Liver (tissue), 9 donors: Measurements from ENCODE around the gene CCT6B. TPM values are rescaled to one million over a fixed set of nuclear protein-coding genes. Genes with fewer than 3 reads are reported as not detected.
A peak's percentile ranks its signal among the peaks of the same experiment; 100 is the strongest.

Experiments
- DNase-seq: peaks from one replicate; pipeline ENCODE4 v3.0.0-alpha.2; 2017; ENCODE audit warnings: low spot score
- H3K27ac ChIP-seq, 2 donors: one replicate each; pipeline ENCODE4 v1.7.0; 2013; ENCODE audit warnings: inconsistent platforms in 2 of 2, low read length in 2 of 2, control low read depth in 1 of 2, low read depth in 1 of 2, mild to moderate bottlenecking in 1 of 2
- H3K27me3 ChIP-seq, 4 donors: one replicate each; pipeline versions ENCODE4 v1.6.1 to v1.7.0; 2013; ENCODE audit warnings: low read length in 3 of 4, inconsistent platforms in 1 of 4, mild to moderate bottlenecking in 1 of 4, moderate library complexity in 1 of 4; ENCODE audit not compliant: control insufficient read depth in 4 of 4, insufficient read depth in 4 of 4
- H3K36me3 ChIP-seq, 4 donors: one replicate each; pipeline versions ENCODE4 v1.6.1 to v1.7.0; 2013; ENCODE audit warnings: low read length in 3 of 4, mild to moderate bottlenecking in 3 of 4, low read depth in 1 of 4, moderate library complexity in 1 of 4; ENCODE audit not compliant: control insufficient read depth in 4 of 4, insufficient read depth in 3 of 4
- H3K4me1 ChIP-seq, 4 donors: one replicate each; pipeline versions ENCODE4 v1.6.1 to v1.7.0; 2013; ENCODE audit warnings: low read length in 3 of 4, mild to moderate bottlenecking in 3 of 4, moderate library complexity in 1 of 4; ENCODE audit not compliant: control insufficient read depth in 4 of 4, insufficient read depth in 4 of 4
- H3K4me3 ChIP-seq, 3 donors: one replicate each; pipeline versions ENCODE4 v1.6.1 to v1.7.0; 2013; ENCODE audit warnings: low read length in 3 of 3, control low read depth in 1 of 3, low read depth in 1 of 3, mild to moderate bottlenecking in 1 of 3
- H3K9ac ChIP-seq, 2 donors: one replicate each; pipeline ENCODE4 v1.7.0; 2013; ENCODE audit warnings: low read length in 2 of 2, mild to moderate bottlenecking in 2 of 2, moderate library complexity in 2 of 2, control low read depth in 1 of 2, low read depth in 1 of 2
- H3K9me3 ChIP-seq, 4 donors: one replicate each; pipeline versions ENCODE4 v1.6.1 to v1.7.0; 2013; ENCODE audit warnings: low read length in 3 of 4; ENCODE audit not compliant: control insufficient read depth in 4 of 4
- CTCF ChIP-seq: fragments of 150-350 bp; IDR thresholded peaks from 2 replicates; pipeline ENCODE4 v1.5.1; 2017; ENCODE audit warnings: improper control_type of control experiment, low read depth, low read length; ENCODE audit not compliant: missing input control
- EGR1 ChIP-seq, 2 donors: IDR thresholded peaks; 2 replicates each; pipeline ENCODE4 v1.6.1; 2016 to 2018; ENCODE audit warnings: antibody characterized with exemption in 2 of 2, low read depth in 2 of 2
- FOXA2 ChIP-seq: IDR thresholded peaks from 2 replicates; pipeline ENCODE4 v1.6.1; 2016; ENCODE audit warnings: antibody characterized with exemption
- GABPA ChIP-seq, 2 donors: IDR thresholded peaks in 1 of 2; conservative IDR thresholded peaks in 1 of 2; 2 replicates each; pipeline ENCODE4 v1.6.1; 2016; ENCODE audit warnings: antibody characterized with exemption in 2 of 2, mild to moderate bottlenecking in 1 of 2, moderate library complexity in 1 of 2
- HNF4A ChIP-seq, 2 donors: conservative IDR thresholded peaks; 2 replicates each; pipeline ENCODE4 v1.6.1; 2016; ENCODE audit warnings: antibody characterized with exemption in 2 of 2, mild to moderate bottlenecking in 2 of 2
- HNF4G ChIP-seq: IDR thresholded peaks from 2 replicates; pipeline ENCODE4 v1.6.1; 2016; ENCODE audit warnings: antibody characterized with exemption
- JUND ChIP-seq, 2 donors: IDR thresholded peaks; 2 replicates each; pipeline ENCODE4 v1.6.1; 2016; ENCODE audit warnings: antibody characterized with exemption in 2 of 2
- MAX ChIP-seq: IDR thresholded peaks from 2 replicates; pipeline ENCODE4 v1.6.1; 2016; ENCODE audit warnings: antibody characterized with exemption
- NR2F2 ChIP-seq: IDR thresholded peaks from 2 replicates; pipeline ENCODE4 v1.6.1; 2016; ENCODE audit warnings: antibody characterized with exemption
- RAD21 ChIP-seq, 2 donors: IDR thresholded peaks; 2 replicates each; pipeline ENCODE4 v1.6.1; 2016; ENCODE audit warnings: antibody characterized with exemption in 2 of 2, mild to moderate bottlenecking in 2 of 2
- REST ChIP-seq: IDR thresholded peaks from 2 replicates; pipeline ENCODE4 v1.6.1; 2016; ENCODE audit warnings: antibody characterized with exemption, mild to moderate bottlenecking
- RXRA ChIP-seq, 2 donors: IDR thresholded peaks; 2 replicates each; pipeline ENCODE4 v1.6.1; 2017 to 2018; ENCODE audit warnings: antibody characterized with exemption in 2 of 2, mild to moderate bottlenecking in 1 of 2
- SP1 ChIP-seq: IDR thresholded peaks from 2 replicates; pipeline ENCODE4 v1.6.1; 2018; ENCODE audit warnings: antibody characterized with exemption, mild to moderate bottlenecking
- TAF1 ChIP-seq: conservative IDR thresholded peaks from 2 replicates; pipeline ENCODE4 v1.6.1; 2016; ENCODE audit warnings: antibody characterized with exemption, mild to moderate bottlenecking
- YY1 ChIP-seq: IDR thresholded peaks from 2 replicates; pipeline ENCODE4 v1.6.1; 2016; ENCODE audit warnings: antibody characterized with exemption, mild to moderate bottlenecking
- ZBTB33 ChIP-seq: IDR thresholded peaks from 2 replicates; pipeline ENCODE4 v1.6.1; 2016; ENCODE audit warnings: antibody characterized with exemption
- WGBS: extraction: QIAGEN DNeasy Blood & Tissue Kit; methylation state at CpG from one replicate; pipeline ENCODE4 v1.1.7; 2013; 5-methylcytosine and 5-hydroxymethylcytosine counted together
- polyA plus RNA-seq, 2 donors: library from polyadenylated mRNA; stranded (reverse) in 1 of 2; unstranded in 1 of 2; fragments of 200-250 nt in 1 of 2; fragments of >200 nt in 1 of 2; fragmentation: Nextera tagmentation in 1 of 2; extraction: Ambion mirVana in 1 of 2; gene quantifications; one replicate each; pipeline versions ENCODE4 v1.2.1 to v1.2.3, GENCODE V29; 2013 to 2015
- total RNA-seq, 2 donors: library from RNA; depleted of rRNA; stranded (reverse); fragments of >200 nt; gene quantifications; one replicate each; pipeline ENCODE4 v1.2.3, GENCODE V29; 2014
- donor health status: healthy.
- donor health status: healthy.
- donor health status: healthy.
- donor health status: healthy.
- donor health status: healthy.

CCT6B gene
- total and polyA plus RNA-seq, 4 donors: 0.82 to 2.2 (median 1.4) TPM

GRCh38 chr17:34987232-34987631 lies 26.0 kb upstream of the CCT6B start:
- peaks cover 2 to 36% (median 24%) of the 10 kb centered on the region in 4 donors for H3K36me3 ChIP-seq
- no peak overlapping the region for H3K9ac ChIP-seq
- no peak for TF ChIP-seq GABPA (IDR thresholded peaks at IDR 0.05 in 1 of 2, conservative IDR thresholded peaks at IDR 0.05 in 1 of 2)
- no peak for TF ChIP-seq REST
- TF ChIP-seq YY1: no peak
- no peak for TF ChIP-seq SP1
- no peak for TF ChIP-seq HNF4A (conservative IDR thresholded peaks at IDR 0.05)
- TF ChIP-seq MAX: no peak
- TF ChIP-seq EGR1 (IDR thresholded peaks at IDR 0.05; ENCODE audit: low read depth in 2 of 2): no peak
- no peak for TF ChIP-seq RXRA (IDR thresholded peaks at IDR 0.05)
- no peaks in the 10 kb centered on the region for H3K27me3 ChIP-seq
- no peaks in the 10 kb centered on the region for H3K4me1 ChIP-seq
- H3K4me3 ChIP-seq: no peak overlapping the region
- no peak for DNase-seq
- 81% methylated on average over 2 of the region's 2 CpGs for WGBS
- H3K9me3 ChIP-seq: no peaks in the 10 kb centered on the region
- no peak overlapping the region for H3K27ac ChIP-seq

GRCh38 chr17:34981538-34982241 lies 20.4 kb upstream of the CCT6B start:
- WGBS: 44% methylated on average over 8 of the region's 8 CpGs
- Histone ChIP-seq H3K27ac (peak overlapping the region; percentile 92 to 95), H3K36me3 (peaks cover under 1 to 8% (median 5%) of the 10 kb centered on the region in 4 donors), H3K27me3 (no peaks in the 10 kb centered on the region), H3K9me3 (no peaks in the 10 kb centered on the region), H3K4me1 (peaks cover 2 to 15% (median 11%) of the 10 kb centered on the region in 4 donors), H3K9ac (peak overlapping the region; percentile 67 to 79), H3K4me3 (peak overlapping the region; percentile 45 to 89 (median 76))
- TF ChIP-seq TAF1: no peak
- no peak for TF ChIP-seq GABPA (IDR thresholded peaks at IDR 0.05 in 1 of 2, conservative IDR thresholded peaks at IDR 0.05 in 1 of 2)
- no peak for TF ChIP-seq RXRA (IDR thresholded peaks at IDR 0.05)
- TF ChIP-seq NR2F2: no peak
- no peak for TF ChIP-seq RAD21 (IDR thresholded peaks at IDR 0.05)
- no peak for DNase-seq

GRCh38 chr17:34980681-34981537 lies 19.6 kb upstream of the CCT6B start:
- Histone ChIP-seq H3K9me3 (no peaks in the 10 kb centered on the region), H3K36me3 (peaks cover 0 to 4% (median under 1%) of the 10 kb centered on the region in 4 donors), H3K9ac (peak overlapping the region; percentile 67 to 79), H3K4me3 (peak overlapping the region; percentile 45 to 89 (median 76)), H3K27ac (peak overlapping the region; percentile 92 to 95), H3K27me3 (no peaks in the 10 kb centered on the region), H3K4me1 (peaks cover 2 to 15% (median 11%) of the 10 kb centered on the region in 4 donors)
- under 1% methylated on average over 69 of the region's 69 CpGs for WGBS
- DNase-seq: peak; percentile 66
- TF ChIP-seq TAF1: peak; percentile 64
- TF ChIP-seq SP1: peak; percentile 38
- peak; percentile 40 for TF ChIP-seq CTCF
- no peak for TF ChIP-seq GABPA (IDR thresholded peaks at IDR 0.05 in 1 of 2, conservative IDR thresholded peaks at IDR 0.05 in 1 of 2)
- TF ChIP-seq EGR1 (IDR thresholded peaks at IDR 0.05; ENCODE audit: low read depth in 2 of 2): no peak
- no peak for TF ChIP-seq HNF4G
- TF ChIP-seq FOXA2: no peak
- peak; percentile 31 for TF ChIP-seq YY1
- no peak for TF ChIP-seq HNF4A (conservative IDR thresholded peaks at IDR 0.05)
- TF ChIP-seq RXRA (IDR thresholded peaks at IDR 0.05): peak in 1 of 2 donors; percentile 43
- TF ChIP-seq RAD21 (IDR thresholded peaks at IDR 0.05): peak; percentile 52 to 70
- TF ChIP-seq MAX: peak; percentile 48
- TF ChIP-seq JUND (IDR thresholded peaks at IDR 0.05): no peak
- TF ChIP-seq ZBTB33: no peak
